ENCODE data around the gene LIN7B.
A peak's percentile ranks its signal among the peaks of the same experiment; 100 is the strongest.

The LIN7B gene

DNA sequence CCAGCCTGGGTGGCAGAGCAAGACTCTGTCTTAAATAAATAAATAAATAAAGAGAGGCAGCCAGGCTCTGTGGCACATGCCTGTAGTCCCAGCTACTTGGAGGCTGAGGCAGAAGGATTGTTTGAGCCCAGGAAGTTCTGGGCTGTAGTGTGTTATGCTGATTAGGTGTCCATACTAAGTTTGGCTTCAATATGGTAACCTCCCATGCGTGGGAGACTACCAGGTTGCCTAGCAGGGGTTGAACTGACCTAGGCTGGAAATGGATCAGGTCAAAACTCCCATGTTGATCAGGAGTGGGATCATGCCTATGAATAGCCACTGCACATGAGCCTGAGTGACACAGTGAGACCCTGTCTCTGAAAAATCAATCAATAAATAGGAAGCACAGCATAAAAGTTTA is 32.9 kb upstream of the LIN7B start:
- H3K4me1 ChIP-seq (ENCODE audit: insufficient read depth, low read length), result peaks cover 3% of the 10 kb centered on the region
- no peak overlapping the region for H3K27ac ChIP-seq (ENCODE audit: low read depth, low read length)
- H3K9ac ChIP-seq (ENCODE audit: low read length), result no peak overlapping the region
- no peaks in the 10 kb centered on the region for H3K9me3 ChIP-seq (ENCODE audit: low read length)
- no peaks in the 10 kb centered on the region for H3K27me3 ChIP-seq (ENCODE audit: control insufficient read depth in 1 of 2, insufficient read depth in 2 of 2, low read length in 2 of 2)
- H3K4me3 ChIP-seq (ENCODE audit: low read depth in 1 of 2, low read length in 2 of 2), result no peak overlapping the region
- H3K36me3 ChIP-seq (ENCODE audit: insufficient read depth, low read length), result no peaks in the 10 kb centered on the region

DNA sequence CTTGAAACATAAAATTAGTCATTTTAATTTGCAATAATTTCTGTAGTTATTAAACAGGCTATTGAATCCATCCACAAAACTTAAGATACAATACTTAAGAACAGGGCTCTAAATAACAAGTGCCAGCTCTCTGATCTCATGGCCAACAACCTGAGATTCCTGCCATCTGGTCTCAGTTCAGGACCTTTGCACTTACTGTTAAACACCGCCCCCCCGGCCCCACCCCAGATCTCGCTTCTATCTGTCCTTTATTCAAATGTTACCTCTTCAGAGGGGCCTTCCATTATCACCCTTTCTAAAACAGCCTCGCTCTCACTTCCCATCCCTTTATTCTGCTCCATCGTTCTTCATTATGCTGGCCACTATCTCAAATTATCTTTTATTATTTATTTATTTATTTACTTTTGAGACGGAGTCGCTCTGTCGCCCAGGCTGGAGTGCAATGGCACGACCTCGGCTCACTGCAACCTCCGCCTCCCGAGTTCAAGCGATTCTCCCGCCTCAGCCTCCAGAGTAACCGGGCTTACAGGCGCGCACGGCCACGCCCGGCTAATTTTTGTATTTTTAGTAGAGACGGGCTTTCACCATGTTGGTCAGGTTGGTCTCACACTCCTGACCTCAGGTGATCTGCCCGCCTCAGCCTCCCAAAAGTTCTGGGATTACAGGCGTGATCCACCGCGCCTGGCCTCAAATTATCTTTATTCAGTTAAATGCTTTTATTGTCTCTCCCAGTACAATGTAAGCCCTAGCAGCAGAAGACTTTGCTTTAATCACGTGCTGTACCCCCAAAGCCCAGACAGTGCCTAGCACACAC is 29.8 kb upstream of the LIN7B start:
- Histone ChIP-seq H3K27me3 (ENCODE audit: control insufficient read depth in 1 of 2, insufficient read depth in 2 of 2, low read length in 2 of 2) (no peaks in the 10 kb centered on the region), H3K36me3 (ENCODE audit: insufficient read depth, low read length) (peaks cover 18% of the 10 kb centered on the region), H3K4me3 (ENCODE audit: low read depth in 1 of 2, low read length in 2 of 2) (peak overlapping the region; percentile 42 to 86), H3K9me3 (ENCODE audit: low read length) (no peaks in the 10 kb centered on the region), H3K27ac (ENCODE audit: low read depth, low read length) (peak overlapping the region; percentile 96), H3K4me1 (ENCODE audit: insufficient read depth, low read length) (peaks cover 22% of the 10 kb centered on the region), H3K9ac (ENCODE audit: low read length) (no peak overlapping the region)

DNA sequence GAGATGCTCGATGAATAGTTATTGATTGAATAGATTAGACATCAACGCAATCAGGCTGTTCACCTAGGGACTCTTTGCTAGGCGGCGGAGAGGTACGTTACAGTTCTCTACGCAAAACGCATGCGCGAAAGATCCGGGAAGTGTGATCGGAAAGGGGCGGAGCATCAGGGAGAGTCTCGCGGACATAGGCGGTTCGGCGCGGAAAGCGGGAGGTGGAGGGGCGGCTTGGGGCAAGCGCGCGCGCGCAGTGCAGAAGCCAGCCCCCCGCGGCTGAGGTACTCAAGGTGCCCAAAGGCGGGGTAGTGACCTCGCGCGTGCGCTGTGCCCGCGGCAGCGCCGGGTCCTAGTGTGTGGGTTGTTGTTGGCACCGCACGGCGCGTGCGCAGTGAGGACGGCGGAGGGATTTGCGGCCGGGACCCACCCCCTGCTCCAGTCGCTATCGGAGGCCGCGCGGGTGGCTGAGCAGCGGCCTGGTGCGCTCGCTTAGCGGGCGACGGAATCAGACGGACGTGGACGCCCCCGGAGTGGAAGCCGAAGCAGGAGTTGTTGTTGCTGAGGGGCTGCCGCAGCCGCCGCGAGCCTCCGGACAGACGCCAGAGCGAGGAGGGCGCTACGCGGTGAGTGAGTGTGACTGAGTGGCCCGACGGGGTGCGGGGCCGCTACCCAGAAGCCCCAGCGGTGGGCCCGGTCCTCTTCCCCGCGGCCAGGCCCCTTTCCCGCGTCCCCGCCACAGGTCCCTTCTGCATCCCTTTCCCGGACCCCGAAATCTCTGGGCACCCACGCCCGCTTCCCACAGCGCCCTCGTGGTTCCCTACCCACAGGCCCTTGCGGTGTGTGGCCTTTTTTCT is 28.9 kb upstream of the LIN7B start, which contains the start of gene SNRNP70:
TSS of gene SNRNP70 (plus strand) at position 432 of the 848 bp plus-strand sequence. CDS start 964 bp downstream, outside the sequence.
- Histone ChIP-seq H3K9me3 (ENCODE audit: low read length) (no peaks in the 10 kb centered on the region), H3K9ac (ENCODE audit: low read length) (peak within 1 kb of the TSS; percentile 57), H3K4me3 (ENCODE audit: low read depth in 1 of 2, low read length in 2 of 2) (peak within 1 kb of the TSS; percentile 86 to 95), H3K27ac (ENCODE audit: low read depth, low read length) (peak within 1 kb of the TSS; percentile 96), H3K36me3 (ENCODE audit: insufficient read depth, low read length) (peaks cover 23% of the 10 kb centered on the region), H3K27me3 (ENCODE audit: control insufficient read depth in 1 of 2, insufficient read depth in 2 of 2, low read length in 2 of 2) (no peaks in the 10 kb centered on the region), H3K4me1 (ENCODE audit: insufficient read depth, low read length) (peaks cover 22% of the 10 kb centered on the region)

DNA sequence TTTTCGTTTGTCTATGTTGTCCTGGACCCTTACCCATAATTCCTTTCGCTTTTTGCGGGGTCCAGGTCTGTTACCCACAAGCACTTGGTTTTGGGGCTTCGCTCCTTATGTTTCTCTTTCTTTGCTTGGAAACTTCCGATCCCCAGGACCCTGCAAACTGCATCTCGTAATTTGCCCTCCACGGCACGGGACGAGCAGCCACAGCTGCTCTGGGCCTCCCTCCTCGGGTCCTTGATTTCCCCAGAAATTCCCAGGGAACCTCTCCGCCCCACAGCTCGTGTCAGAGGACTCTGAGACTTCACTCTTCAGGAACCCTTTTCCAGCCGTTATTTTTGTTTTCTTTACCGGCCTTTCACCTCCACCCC is 28.3 kb upstream of the LIN7B start:
- Histone ChIP-seq H3K27me3 (ENCODE audit: control insufficient read depth in 1 of 2, insufficient read depth in 2 of 2, low read length in 2 of 2) (no peaks in the 10 kb centered on the region), H3K36me3 (ENCODE audit: insufficient read depth, low read length) (peaks cover 29% of the 10 kb centered on the region), H3K9ac (ENCODE audit: low read length) (peak overlapping the region; percentile 57), H3K4me3 (ENCODE audit: low read depth in 1 of 2, low read length in 2 of 2) (peak overlapping the region; percentile 86 to 95), H3K27ac (ENCODE audit: low read depth, low read length) (peak overlapping the region; percentile 96), H3K4me1 (ENCODE audit: insufficient read depth, low read length) (peaks cover 22% of the 10 kb centered on the region), H3K9me3 (ENCODE audit: low read length) (no peaks in the 10 kb centered on the region)

DNA sequence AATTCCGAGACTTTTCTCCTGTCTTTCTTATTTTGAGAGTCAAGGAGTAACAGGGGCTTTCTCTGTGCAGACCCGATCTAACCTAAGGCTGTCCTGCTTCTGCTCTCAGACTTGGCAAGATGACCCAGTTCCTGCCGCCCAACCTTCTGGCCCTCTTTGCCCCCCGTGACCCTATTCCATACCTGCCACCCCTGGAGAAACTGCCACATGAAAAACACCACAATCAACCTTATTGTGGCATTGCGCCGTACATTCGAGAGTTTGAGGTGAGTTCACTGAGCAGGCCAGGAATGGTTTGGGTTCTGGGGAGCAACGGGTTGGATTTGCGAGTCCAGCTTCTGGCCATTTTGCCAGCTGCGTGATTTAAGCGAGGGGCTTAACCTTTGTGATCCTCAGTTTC is 27.9 kb upstream of the LIN7B start:
- H3K27ac ChIP-seq (ENCODE audit: low read depth, low read length), result peak overlapping the region; percentile 96
- H3K9me3 ChIP-seq (ENCODE audit: low read length), result no peaks in the 10 kb centered on the region
- H3K36me3 ChIP-seq (ENCODE audit: insufficient read depth, low read length), result peaks cover 33% of the 10 kb centered on the region
- H3K4me3 ChIP-seq (ENCODE audit: low read depth in 1 of 2, low read length in 2 of 2), result peak overlapping the region; percentile 86 to 95
- peaks cover 22% of the 10 kb centered on the region for H3K4me1 ChIP-seq (ENCODE audit: insufficient read depth, low read length)
- peak overlapping the region; percentile 57 for H3K9ac ChIP-seq (ENCODE audit: low read length)
- no peaks in the 10 kb centered on the region for H3K27me3 ChIP-seq (ENCODE audit: control insufficient read depth in 1 of 2, insufficient read depth in 2 of 2, low read length in 2 of 2)

DNA sequence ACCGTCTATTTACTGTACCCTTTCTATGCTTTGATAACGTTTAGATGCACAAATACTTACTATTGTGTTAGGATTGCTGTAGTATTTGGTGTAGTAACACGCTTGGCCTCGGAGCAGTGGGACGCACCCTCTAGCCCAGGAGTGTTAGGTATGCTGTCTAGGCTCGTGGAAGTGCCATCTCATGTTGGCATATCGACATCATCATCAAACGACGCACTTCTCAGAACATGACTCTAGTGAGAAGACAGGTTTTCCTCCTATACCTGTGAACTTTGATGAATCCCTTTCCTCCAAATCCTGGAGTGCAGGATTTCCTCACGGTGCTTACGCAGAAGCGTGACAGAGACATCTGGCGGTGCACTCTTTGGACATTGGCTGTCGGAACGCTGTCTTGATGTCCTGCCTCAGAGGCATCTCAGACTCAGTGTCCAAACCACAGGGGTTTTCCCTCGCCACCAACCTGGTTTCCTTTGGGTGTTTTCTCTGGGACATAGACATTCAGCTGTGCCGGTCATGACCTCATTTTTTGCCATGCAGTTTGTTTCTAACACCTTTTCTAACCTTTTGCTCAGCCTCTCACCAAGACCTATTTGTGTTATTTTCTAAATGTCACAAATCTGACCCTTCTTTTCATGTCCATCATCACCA is 22.7 kb upstream of the LIN7B start:
- peaks cover 58% of the 10 kb centered on the region for H3K36me3 ChIP-seq (ENCODE audit: insufficient read depth, low read length)
- no peak overlapping the region for H3K4me3 ChIP-seq (ENCODE audit: low read depth in 1 of 2, low read length in 2 of 2)

DNA sequence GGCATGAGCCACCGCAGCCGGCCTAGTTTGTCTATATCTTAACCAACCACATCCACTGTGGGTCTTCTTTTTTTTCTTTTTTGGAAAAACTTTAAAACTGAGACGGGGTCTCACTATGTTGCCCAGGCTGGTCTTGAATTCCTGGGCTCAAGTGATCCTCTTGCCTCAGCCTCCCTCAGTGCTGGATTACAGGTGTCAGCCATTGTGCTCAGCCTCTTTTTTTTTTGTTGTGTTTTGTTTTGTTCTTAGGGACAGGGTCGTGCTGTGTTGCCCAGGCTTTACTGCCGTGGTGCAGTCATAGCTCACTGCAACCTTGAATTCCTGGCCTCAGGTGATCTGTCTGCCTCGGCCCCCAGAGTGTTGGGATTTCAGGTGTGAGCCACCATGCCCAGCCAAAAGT is 21.5 kb upstream of the LIN7B start:
- Histone ChIP-seq H3K9me3 (ENCODE audit: low read length) (no peaks in the 10 kb centered on the region), H3K27ac (ENCODE audit: low read depth, low read length) (no peak overlapping the region), H3K4me3 (ENCODE audit: low read depth in 1 of 2, low read length in 2 of 2) (no peak overlapping the region), H3K36me3 (ENCODE audit: insufficient read depth, low read length) (peaks cover 62% of the 10 kb centered on the region), H3K27me3 (ENCODE audit: control insufficient read depth in 1 of 2, insufficient read depth in 2 of 2, low read length in 2 of 2) (no peaks in the 10 kb centered on the region), H3K4me1 (ENCODE audit: insufficient read depth, low read length) (peaks cover 10% of the 10 kb centered on the region), H3K9ac (ENCODE audit: low read length) (no peak overlapping the region)

More for the DNA sequence above, 22.7 kb upstream of the LIN7B start:
- no peak overlapping the region for H3K9ac ChIP-seq (ENCODE audit: low read length)
- peaks cover 16% of the 10 kb centered on the region for H3K4me1 ChIP-seq (ENCODE audit: insufficient read depth, low read length)
- no peak overlapping the region for H3K27ac ChIP-seq (ENCODE audit: low read depth, low read length)
- H3K27me3 ChIP-seq (ENCODE audit: control insufficient read depth in 1 of 2, insufficient read depth in 2 of 2, low read length in 2 of 2), result no peaks in the 10 kb centered on the region
- no peaks in the 10 kb centered on the region for H3K9me3 ChIP-seq (ENCODE audit: low read length)

DNA sequence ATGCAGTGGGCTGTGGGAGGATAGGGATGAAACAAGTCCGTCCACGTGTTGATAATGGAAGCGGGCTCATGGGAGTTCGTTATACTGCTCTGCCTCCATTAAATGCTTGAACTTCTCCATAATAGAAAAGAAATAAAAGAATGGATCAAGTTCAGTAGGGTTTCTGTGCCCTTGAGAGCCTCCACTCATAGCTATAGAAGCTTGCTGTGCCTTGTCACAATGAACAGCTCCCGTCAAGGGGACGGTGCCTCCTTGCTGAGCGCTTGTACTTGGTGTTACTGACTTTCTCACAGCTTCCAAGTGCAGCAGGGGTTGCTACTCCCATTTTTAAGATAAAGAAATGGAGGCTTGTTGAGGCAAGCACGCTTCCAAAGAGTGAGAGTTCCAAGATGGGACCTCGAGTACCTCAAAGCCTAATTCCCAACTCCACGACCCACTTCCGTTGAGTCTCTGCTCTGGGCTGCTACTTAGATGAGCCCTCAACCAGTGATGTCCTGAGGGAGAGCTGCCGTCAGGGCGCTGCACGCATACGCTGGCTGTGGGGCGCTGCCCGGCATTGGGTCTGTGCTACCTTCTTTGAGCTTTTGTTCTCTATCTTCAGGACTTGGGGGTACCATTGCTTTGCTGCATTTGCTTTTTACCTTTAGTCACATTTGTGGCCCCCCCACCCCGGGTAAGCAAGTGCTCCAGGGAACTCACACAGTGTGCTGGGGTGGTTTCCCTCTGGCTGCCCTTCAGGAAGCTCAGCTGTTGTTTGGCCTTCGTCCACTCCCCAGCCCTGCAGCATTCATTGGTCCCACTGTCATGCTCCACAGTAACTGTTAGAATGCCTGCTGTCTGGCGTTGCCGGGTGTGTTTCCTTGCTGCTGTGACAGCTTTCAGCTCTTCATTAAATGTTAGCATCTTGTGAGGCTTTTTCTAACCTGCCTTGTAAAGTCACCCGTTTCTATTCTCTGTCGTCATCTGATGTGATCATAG is 19.4 kb upstream of the LIN7B start:
- no peak overlapping the region for H3K9ac ChIP-seq (ENCODE audit: low read length)
- no peaks in the 10 kb centered on the region for H3K9me3 ChIP-seq (ENCODE audit: low read length)
- H3K4me1 ChIP-seq (ENCODE audit: insufficient read depth, low read length), result peaks cover 4% of the 10 kb centered on the region
- no peaks in the 10 kb centered on the region for H3K27me3 ChIP-seq (ENCODE audit: control insufficient read depth in 1 of 2, insufficient read depth in 2 of 2, low read length in 2 of 2)
- no peak overlapping the region for H3K27ac ChIP-seq (ENCODE audit: low read depth, low read length)
- H3K36me3 ChIP-seq (ENCODE audit: insufficient read depth, low read length), result peaks cover 68% of the 10 kb centered on the region
- H3K4me3 ChIP-seq (ENCODE audit: low read depth in 1 of 2, low read length in 2 of 2), result no peak overlapping the region

DNA sequence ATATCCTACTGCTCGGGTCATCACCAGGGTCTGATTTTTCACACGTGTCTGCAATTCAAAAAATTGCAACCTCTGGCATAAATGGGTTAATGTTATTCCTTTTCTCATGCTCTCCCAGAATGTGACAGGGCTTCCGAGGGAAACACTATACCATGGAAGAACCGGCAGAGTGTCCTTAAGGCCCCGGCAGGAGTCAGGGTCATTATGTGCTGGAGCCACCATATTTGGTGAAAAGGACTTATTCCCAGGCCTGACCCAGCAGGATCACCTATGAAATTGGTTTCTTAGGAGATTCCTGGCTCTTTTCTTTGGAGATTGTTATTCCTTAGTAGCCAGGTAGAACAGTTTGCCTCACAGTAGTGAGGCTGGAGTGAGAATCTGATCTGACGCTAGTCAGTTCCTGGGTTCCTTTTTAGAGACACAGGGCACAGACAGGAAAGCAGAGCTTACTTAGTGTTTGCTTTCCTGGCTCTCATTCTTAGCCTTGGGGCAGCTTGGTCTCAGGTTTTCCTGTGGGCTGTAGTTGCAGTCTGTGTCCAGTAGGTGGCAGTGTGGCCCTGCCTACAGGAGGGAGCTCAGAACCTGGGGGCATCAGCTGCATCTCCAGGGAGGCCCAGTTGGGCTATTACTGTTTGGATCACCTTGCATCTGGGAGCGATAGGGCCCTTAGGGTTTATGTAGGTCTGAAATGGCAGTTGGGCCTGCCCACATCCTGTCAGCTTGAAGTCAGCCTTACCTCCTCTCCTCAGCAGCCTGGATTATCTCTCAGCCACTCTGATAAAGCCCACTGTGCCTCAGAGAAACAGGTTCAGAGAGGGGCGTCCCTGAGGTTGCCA is 16.5 kb upstream of the LIN7B start:
- Histone ChIP-seq H3K36me3 (ENCODE audit: insufficient read depth, low read length) (peaks cover 68% of the 10 kb centered on the region), H3K9ac (ENCODE audit: low read length) (no peak overlapping the region), H3K4me1 (ENCODE audit: insufficient read depth, low read length) (peaks cover 4% of the 10 kb centered on the region), H3K4me3 (ENCODE audit: low read depth in 1 of 2, low read length in 2 of 2) (no peak overlapping the region), H3K9me3 (ENCODE audit: low read length) (no peaks in the 10 kb centered on the region), H3K27ac (ENCODE audit: low read depth, low read length) (no peak overlapping the region), H3K27me3 (ENCODE audit: control insufficient read depth in 1 of 2, insufficient read depth in 2 of 2, low read length in 2 of 2) (no peaks in the 10 kb centered on the region)

DNA sequence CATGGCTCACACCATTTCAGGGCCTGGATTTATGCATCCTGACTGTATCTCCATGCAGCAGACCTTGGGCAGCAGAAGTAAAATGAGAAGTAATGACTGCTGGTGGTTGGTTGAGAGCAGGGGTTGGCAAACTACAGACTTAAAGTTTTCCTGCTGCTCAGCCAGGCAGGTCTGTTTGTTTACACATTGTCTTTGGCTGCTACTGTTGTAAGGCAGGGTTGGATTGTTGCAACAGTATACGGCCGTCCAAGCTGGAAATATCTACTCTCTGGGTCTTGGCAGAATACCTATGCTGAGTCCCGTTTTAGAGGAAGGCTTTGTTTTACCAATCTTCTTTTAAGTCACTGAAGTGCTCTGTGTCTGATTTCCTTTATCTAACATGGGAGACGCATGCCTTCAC is 15.4 kb upstream of the LIN7B start:
- no peak overlapping the region for H3K27ac ChIP-seq (ENCODE audit: low read depth, low read length)
- no peak overlapping the region for H3K4me3 ChIP-seq (ENCODE audit: low read depth in 1 of 2, low read length in 2 of 2)
- H3K4me1 ChIP-seq (ENCODE audit: insufficient read depth, low read length), result peaks cover 4% of the 10 kb centered on the region
- no peaks in the 10 kb centered on the region for H3K9me3 ChIP-seq (ENCODE audit: low read length)
- H3K9ac ChIP-seq (ENCODE audit: low read length), result no peak overlapping the region
- H3K36me3 ChIP-seq (ENCODE audit: insufficient read depth, low read length), result peaks cover 71% of the 10 kb centered on the region
- no peaks in the 10 kb centered on the region for H3K27me3 ChIP-seq (ENCODE audit: control insufficient read depth in 1 of 2, insufficient read depth in 2 of 2, low read length in 2 of 2)
